WTC11 (cell line): ENCODE data around the gene AKAP1. TPM values are rescaled to one million over a fixed set of nuclear protein-coding genes. Genes with fewer than 3 reads are reported as not detected.

Experiments used
- ATAC-seq: fragments of 200-7000 bp; cut with Tn5 transposase; 2 replicates; pipeline ENCODE4 v1.10.0; 2021; ENCODE audit warnings: mild to moderate bottlenecking, moderate library complexity
- CTCF ChIA-PET: fragments of 300-600 bp; sonication (Branson Sonifier 250); formaldehyde crosslinking; loops from one replicate; lab custom pipeline; 2021; ENCODE audit warnings: antibody characterized with exemption; lab: Charles Lee
- POLR2A ChIA-PET: fragments of 350-600 bp; sonication (Branson Sonifier 250); formaldehyde crosslinking; loops from one replicate; lab custom pipeline; 2021; ENCODE audit warnings: antibody characterized with exemption; lab: Charles Lee
- DNase-seq: peaks from one replicate; pipeline ENCODE4 v3.0.0; 2021; ENCODE audit warnings: low spot score
- H3K27ac Mint-ChIP-seq: 2 replicates; pipeline ENCODE4 v1.8.0; 2021; ENCODE audit warnings: mixed read lengths
- H3K27me3 Mint-ChIP-seq: 2 replicates; pipeline ENCODE4 v1.8.0; 2021; ENCODE audit warnings: low read depth, mild to moderate bottlenecking, moderate library complexity, mixed read lengths
- H3K36me3 Mint-ChIP-seq: 2 replicates; pipeline ENCODE4 v1.8.0; 2021; ENCODE audit warnings: mixed read lengths
- H3K4me1 Mint-ChIP-seq: 2 replicates; pipeline ENCODE4 v1.8.0; 2022; ENCODE audit warnings: mixed read lengths
- H3K4me3 Mint-ChIP-seq: 2 replicates; pipeline ENCODE4 v1.8.0; 2021; ENCODE audit warnings: mild to moderate bottlenecking, moderate library complexity, mixed read lengths
- H3K9me3 Mint-ChIP-seq: 2 replicates; pipeline ENCODE4 v1.8.0; 2021; ENCODE audit warnings: mixed read lengths
- CREM ChIP-seq: sonication (generic); formaldehyde crosslinking; IDR thresholded peaks from 2 replicates; pipeline ENCODE4 v1.8.1; 2022; ENCODE audit warnings: mild to moderate bottlenecking, missing genetic modification reagents, moderate library complexity
- ELF4 ChIP-seq: sonication (generic); formaldehyde crosslinking; IDR thresholded peaks from 2 replicates; pipeline ENCODE4 v1.8.1; 2022; ENCODE audit warnings: low read depth, mild to moderate bottlenecking, moderate library complexity, missing genetic modification reagents
- ESRRA ChIP-seq: sonication (generic); formaldehyde crosslinking; IDR thresholded peaks from 2 replicates; pipeline ENCODE4 v1.8.1; 2022; ENCODE audit warnings: mild to moderate bottlenecking, missing genetic modification reagents, borderline replicate concordance
- HMGA2 ChIP-seq: fragments of 250-450 bp; sonication (Bioruptor Pico); IDR thresholded peaks from 2 replicates; pipeline ENCODE4 v1.4.0; 2021; ENCODE audit warnings: mild to moderate bottlenecking, moderate library complexity
- JUN ChIP-seq: sonication (generic); formaldehyde crosslinking; IDR thresholded peaks from 2 replicates; pipeline ENCODE4 v1.8.0; 2023; ENCODE audit warnings: mild to moderate bottlenecking, missing genetic modification reagents
- PRRX2 ChIP-seq: fragments of 250-450 bp; sonication (Bioruptor Pico); IDR thresholded peaks from 2 replicates; pipeline ENCODE4 v1.8.0; 2021; ENCODE audit warnings: mild to moderate bottlenecking
- TEAD1 ChIP-seq: sonication (generic); formaldehyde crosslinking; IDR thresholded peaks from 2 replicates; pipeline ENCODE4 v1.8.0; 2022; ENCODE audit warnings: mild to moderate bottlenecking, missing genetic modification reagents
- ZNF317 ChIP-seq: sonication (generic); formaldehyde crosslinking; IDR thresholded peaks from 2 replicates; pipeline ENCODE4 v1.8.1; 2023; ENCODE audit warnings: low read depth, mild to moderate bottlenecking, moderate library complexity, missing genetic modification reagents, borderline replicate concordance
- ZNF671 ChIP-seq: fragments of 250-450 bp; sonication (Bioruptor Pico); IDR thresholded peaks from 2 replicates; pipeline ENCODE4 v1.8.0; 2021; ENCODE audit warnings: mild to moderate bottlenecking
- total RNA-seq: library from RNA; stranded (reverse); gene quantifications from 3 replicates; pipeline ENCODE4 v1.2.3, GENCODE V29; 2021
- TF ChIP-seq, protein P1 (sequence below): sonication (generic); formaldehyde crosslinking; IDR thresholded peaks from 2 replicates; pipeline ENCODE4 v1.8.0; 2022; ENCODE audit warnings: mild to moderate bottlenecking, missing genetic modification reagents
- TF ChIP-seq, protein P2 (sequence below): sonication (generic); formaldehyde crosslinking; IDR thresholded peaks from 2 replicates; pipeline ENCODE4 v1.8.1; 2023; ENCODE audit warnings: mild to moderate bottlenecking, missing genetic modification reagents
- TF ChIP-seq, protein P3 (sequence below): sonication (generic); formaldehyde crosslinking; IDR thresholded peaks from 2 replicates; pipeline ENCODE4 v1.8.1; 2022; ENCODE audit warnings: low read depth, missing genetic modification reagents, borderline replicate concordance
- TF ChIP-seq, protein P4 (sequence below): sonication (generic); formaldehyde crosslinking; IDR thresholded peaks from 2 replicates; pipeline ENCODE4 v1.8.1; 2023; ENCODE audit warnings: mild to moderate bottlenecking, missing genetic modification reagents, borderline replicate concordance
- TF ChIP-seq, protein P5 (sequence below): sonication (generic); formaldehyde crosslinking; IDR thresholded peaks from 2 replicates; pipeline ENCODE4 v1.8.0; 2023; ENCODE audit warnings: missing genetic modification reagents, mild to moderate bottlenecking, borderline replicate concordance
- TF ChIP-seq, protein P6 (sequence below): fragments of 250-450 bp; sonication (Bioruptor Pico); IDR thresholded peaks from 2 replicates; pipeline ENCODE4 v1.9.0; 2021; ENCODE audit warnings: mild to moderate bottlenecking

AKAP1 gene
- total RNA-seq, 1 experiment from 2014 or later = 74.5 TPM

DNA sequence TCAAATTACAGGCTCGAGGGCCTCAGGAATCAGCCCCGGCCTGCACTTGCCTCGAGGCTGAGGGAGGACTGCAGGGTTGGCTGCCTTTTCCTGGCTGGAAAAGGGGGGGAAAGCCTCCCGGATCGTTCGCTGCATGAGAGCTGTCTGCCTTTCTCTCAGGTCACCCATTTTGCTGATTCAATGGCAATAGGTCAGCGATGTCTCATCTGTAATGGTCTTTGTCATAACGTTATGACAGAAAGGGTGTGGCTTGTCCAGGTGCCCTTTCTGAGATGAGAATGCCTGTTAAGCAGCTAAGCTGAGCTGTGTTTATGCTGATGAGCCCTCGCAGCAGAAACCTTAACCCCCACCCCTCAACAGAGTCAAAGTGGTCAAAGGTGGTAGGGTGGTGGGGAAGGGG is 81.8 kb downstream of the AKAP1 start:
- Mint-ChIP-seq H3K36me3 (no peaks in the 10 kb centered on the region), H3K27ac (0 out of 2 replicates have a peak overlapping the region, but pooled peaks have one; percentile 9), H3K27me3 (no peaks in the 10 kb centered on the region), H3K9me3 (peaks cover 15% of the 10 kb centered on the region), H3K4me3 (peak overlapping the region; percentile 13; the same call in 1 of the 2 replicates), H3K4me1 (peaks cover 29% of the 10 kb centered on the region)
- no peak for TF ChIP-seq ZNF671 (CRISPR knock-in tag)
- no peak for TF ChIP-seq ZNF317 (CRISPR knock-in tag)
- TF ChIP-seq, protein P1, sequence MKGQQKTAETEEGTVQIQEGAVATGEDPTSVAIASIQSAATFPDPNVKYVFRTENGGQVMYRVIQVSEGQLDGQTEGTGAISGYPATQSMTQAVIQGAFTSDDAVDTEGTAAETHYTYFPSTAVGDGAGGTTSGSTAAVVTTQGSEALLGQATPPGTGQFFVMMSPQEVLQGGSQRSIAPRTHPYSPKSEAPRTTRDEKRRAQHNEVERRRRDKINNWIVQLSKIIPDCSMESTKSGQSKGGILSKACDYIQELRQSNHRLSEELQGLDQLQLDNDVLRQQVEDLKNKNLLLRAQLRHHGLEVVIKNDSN (CRISPR knock-in tag) = no peak
- no peak for TF ChIP-seq JUN
- TF ChIP-seq, protein P2, sequence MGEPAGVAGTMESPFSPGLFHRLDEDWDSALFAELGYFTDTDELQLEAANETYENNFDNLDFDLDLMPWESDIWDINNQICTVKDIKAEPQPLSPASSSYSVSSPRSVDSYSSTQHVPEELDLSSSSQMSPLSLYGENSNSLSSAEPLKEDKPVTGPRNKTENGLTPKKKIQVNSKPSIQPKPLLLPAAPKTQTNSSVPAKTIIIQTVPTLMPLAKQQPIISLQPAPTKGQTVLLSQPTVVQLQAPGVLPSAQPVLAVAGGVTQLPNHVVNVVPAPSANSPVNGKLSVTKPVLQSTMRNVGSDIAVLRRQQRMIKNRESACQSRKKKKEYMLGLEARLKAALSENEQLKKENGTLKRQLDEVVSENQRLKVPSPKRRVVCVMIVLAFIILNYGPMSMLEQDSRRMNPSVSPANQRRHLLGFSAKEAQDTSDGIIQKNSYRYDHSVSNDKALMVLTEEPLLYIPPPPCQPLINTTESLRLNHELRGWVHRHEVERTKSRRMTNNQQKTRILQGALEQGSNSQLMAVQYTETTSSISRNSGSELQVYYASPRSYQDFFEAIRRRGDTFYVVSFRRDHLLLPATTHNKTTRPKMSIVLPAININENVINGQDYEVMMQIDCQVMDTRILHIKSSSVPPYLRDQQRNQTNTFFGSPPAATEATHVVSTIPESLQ (CRISPR knock-in tag) = no peak
- TF ChIP-seq, protein P3, sequence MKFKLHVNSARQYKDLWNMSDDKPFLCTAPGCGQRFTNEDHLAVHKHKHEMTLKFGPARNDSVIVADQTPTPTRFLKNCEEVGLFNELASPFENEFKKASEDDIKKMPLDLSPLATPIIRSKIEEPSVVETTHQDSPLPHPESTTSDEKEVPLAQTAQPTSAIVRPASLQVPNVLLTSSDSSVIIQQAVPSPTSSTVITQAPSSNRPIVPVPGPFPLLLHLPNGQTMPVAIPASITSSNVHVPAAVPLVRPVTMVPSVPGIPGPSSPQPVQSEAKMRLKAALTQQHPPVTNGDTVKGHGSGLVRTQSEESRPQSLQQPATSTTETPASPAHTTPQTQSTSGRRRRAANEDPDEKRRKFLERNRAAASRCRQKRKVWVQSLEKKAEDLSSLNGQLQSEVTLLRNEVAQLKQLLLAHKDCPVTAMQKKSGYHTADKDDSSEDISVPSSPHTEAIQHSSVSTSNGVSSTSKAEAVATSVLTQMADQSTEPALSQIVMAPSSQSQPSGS (CRISPR knock-in tag) = no peak
- no peak for TF ChIP-seq CREM
- TF ChIP-seq HMGA2 (CRISPR knock-in tag) = no peak
- DNase-seq (peak; percentile 44), ATAC-seq (peak; percentile 79)
- POLR2A ChIA-PET = interaction anchor here (0.5 to 0.9 kb wide), 2 partner anchors 41 to 253 kb away, joined by 4 read pairs; no protein-coding TSS in a partner anchor
- CTCF ChIA-PET = interaction anchor here (0.9 to 1.5 kb wide), 2 partner anchors 36 to 76 kb away, joined by 3 to 6 read pairs; no protein-coding TSS in a partner anchor

DNA sequence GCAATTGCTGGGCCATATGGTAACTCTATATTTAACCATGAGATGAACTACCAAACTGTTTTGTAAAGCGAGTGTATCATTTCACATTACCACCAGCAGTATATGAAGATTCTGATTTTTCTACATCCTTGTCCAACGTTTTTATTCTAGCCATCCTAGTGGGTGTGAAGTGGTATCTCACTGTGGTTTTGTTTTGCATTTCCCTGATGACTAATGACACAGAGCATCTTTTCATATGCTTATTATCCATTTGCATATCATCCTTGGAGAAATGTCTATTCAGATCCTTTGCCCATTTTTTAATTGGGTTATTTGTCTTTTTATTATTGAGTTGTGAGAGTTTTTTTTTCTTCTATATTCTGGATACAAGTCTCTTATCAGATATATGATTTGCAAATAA is 83.6 kb downstream of the AKAP1 start:
- H3K4me3 Mint-ChIP-seq = no peak overlapping the region
- DNase-seq (no peak), ATAC-seq (no peak)
- H3K4me1 Mint-ChIP-seq = peaks cover 29% of the 10 kb centered on the region
- H3K9me3 Mint-ChIP-seq = peaks cover 15% of the 10 kb centered on the region
- TF ChIP-seq, protein P4, sequence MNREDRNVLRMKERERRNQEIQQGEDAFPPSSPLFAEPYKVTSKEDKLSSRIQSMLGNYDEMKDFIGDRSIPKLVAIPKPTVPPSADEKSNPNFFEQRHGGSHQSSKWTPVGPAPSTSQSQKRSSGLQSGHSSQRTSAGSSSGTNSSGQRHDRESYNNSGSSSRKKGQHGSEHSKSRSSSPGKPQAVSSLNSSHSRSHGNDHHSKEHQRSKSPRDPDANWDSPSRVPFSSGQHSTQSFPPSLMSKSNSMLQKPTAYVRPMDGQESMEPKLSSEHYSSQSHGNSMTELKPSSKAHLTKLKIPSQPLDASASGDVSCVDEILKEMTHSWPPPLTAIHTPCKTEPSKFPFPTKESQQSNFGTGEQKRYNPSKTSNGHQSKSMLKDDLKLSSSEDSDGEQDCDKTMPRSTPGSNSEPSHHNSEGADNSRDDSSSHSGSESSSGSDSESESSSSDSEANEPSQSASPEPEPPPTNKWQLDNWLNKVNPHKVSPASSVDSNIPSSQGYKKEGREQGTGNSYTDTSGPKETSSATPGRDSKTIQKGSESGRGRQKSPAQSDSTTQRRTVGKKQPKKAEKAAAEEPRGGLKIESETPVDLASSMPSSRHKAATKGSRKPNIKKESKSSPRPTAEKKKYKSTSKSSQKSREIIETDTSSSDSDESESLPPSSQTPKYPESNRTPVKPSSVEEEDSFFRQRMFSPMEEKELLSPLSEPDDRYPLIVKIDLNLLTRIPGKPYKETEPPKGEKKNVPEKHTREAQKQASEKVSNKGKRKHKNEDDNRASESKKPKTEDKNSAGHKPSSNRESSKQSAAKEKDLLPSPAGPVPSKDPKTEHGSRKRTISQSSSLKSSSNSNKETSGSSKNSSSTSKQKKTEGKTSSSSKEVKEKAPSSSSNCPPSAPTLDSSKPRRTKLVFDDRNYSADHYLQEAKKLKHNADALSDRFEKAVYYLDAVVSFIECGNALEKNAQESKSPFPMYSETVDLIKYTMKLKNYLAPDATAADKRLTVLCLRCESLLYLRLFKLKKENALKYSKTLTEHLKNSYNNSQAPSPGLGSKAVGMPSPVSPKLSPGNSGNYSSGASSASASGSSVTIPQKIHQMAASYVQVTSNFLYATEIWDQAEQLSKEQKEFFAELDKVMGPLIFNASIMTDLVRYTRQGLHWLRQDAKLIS = no peak
- TF ChIP-seq, protein P5, sequence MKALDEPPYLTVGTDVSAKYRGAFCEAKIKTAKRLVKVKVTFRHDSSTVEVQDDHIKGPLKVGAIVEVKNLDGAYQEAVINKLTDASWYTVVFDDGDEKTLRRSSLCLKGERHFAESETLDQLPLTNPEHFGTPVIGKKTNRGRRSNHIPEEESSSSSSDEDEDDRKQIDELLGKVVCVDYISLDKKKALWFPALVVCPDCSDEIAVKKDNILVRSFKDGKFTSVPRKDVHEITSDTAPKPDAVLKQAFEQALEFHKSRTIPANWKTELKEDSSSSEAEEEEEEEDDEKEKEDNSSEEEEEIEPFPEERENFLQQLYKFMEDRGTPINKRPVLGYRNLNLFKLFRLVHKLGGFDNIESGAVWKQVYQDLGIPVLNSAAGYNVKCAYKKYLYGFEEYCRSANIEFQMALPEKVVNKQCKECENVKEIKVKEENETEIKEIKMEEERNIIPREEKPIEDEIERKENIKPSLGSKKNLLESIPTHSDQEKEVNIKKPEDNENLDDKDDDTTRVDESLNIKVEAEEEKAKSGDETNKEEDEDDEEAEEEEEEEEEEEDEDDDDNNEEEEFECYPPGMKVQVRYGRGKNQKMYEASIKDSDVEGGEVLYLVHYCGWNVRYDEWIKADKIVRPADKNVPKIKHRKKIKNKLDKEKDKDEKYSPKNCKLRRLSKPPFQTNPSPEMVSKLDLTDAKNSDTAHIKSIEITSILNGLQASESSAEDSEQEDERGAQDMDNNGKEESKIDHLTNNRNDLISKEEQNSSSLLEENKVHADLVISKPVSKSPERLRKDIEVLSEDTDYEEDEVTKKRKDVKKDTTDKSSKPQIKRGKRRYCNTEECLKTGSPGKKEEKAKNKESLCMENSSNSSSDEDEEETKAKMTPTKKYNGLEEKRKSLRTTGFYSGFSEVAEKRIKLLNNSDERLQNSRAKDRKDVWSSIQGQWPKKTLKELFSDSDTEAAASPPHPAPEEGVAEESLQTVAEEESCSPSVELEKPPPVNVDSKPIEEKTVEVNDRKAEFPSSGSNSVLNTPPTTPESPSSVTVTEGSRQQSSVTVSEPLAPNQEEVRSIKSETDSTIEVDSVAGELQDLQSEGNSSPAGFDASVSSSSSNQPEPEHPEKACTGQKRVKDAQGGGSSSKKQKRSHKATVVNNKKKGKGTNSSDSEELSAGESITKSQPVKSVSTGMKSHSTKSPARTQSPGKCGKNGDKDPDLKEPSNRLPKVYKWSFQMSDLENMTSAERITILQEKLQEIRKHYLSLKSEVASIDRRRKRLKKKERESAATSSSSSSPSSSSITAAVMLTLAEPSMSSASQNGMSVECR = no peak
- TF ChIP-seq TEAD1 (CRISPR knock-in tag) (no peak), ESRRA (CRISPR knock-in tag) (no peak), ELF4 (CRISPR knock-in tag) (no peak), PRRX2 (no peak)
- TF ChIP-seq, protein P6, sequence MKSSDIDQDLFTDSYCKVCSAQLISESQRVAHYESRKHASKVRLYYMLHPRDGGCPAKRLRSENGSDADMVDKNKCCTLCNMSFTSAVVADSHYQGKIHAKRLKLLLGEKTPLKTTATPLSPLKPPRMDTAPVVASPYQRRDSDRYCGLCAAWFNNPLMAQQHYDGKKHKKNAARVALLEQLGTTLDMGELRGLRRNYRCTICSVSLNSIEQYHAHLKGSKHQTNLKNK (CRISPR knock-in tag) = no peak
- ChIA-PET POLR2A (no interaction called here), CTCF (no interaction called here)
- H3K36me3 Mint-ChIP-seq = no peaks in the 10 kb centered on the region
- H3K27me3 Mint-ChIP-seq = no peaks in the 10 kb centered on the region
- H3K27ac Mint-ChIP-seq = no peak overlapping the region
